Liver (tissue), 9 donors: Measurements from ENCODE around the gene CTNNA2. TPM values are rescaled to one million over a fixed set of nuclear protein-coding genes. Genes with fewer than 3 reads are reported as not detected.

Experiments
- DNase-seq: peaks from one replicate; pipeline ENCODE4 v3.0.0-alpha.2; 2017; ENCODE audit warnings: low spot score
- H3K27ac ChIP-seq, 2 donors: one replicate each; pipeline ENCODE4 v1.7.0; 2013; ENCODE audit warnings: inconsistent platforms in 2 of 2, low read length in 2 of 2, control low read depth in 1 of 2, low read depth in 1 of 2, mild to moderate bottlenecking in 1 of 2
- H3K27me3 ChIP-seq, 4 donors: one replicate each; pipeline versions ENCODE4 v1.6.1 to v1.7.0; 2013; ENCODE audit warnings: low read length in 3 of 4, inconsistent platforms in 1 of 4, mild to moderate bottlenecking in 1 of 4, moderate library complexity in 1 of 4; ENCODE audit not compliant: control insufficient read depth in 4 of 4, insufficient read depth in 4 of 4
- H3K36me3 ChIP-seq, 4 donors: one replicate each; pipeline versions ENCODE4 v1.6.1 to v1.7.0; 2013; ENCODE audit warnings: low read length in 3 of 4, mild to moderate bottlenecking in 3 of 4, low read depth in 1 of 4, moderate library complexity in 1 of 4; ENCODE audit not compliant: control insufficient read depth in 4 of 4, insufficient read depth in 3 of 4
- H3K4me1 ChIP-seq, 4 donors: one replicate each; pipeline versions ENCODE4 v1.6.1 to v1.7.0; 2013; ENCODE audit warnings: low read length in 3 of 4, mild to moderate bottlenecking in 3 of 4, moderate library complexity in 1 of 4; ENCODE audit not compliant: control insufficient read depth in 4 of 4, insufficient read depth in 4 of 4
- H3K4me3 ChIP-seq, 3 donors: one replicate each; pipeline versions ENCODE4 v1.6.1 to v1.7.0; 2013; ENCODE audit warnings: low read length in 3 of 3, control low read depth in 1 of 3, low read depth in 1 of 3, mild to moderate bottlenecking in 1 of 3
- H3K9ac ChIP-seq, 2 donors: one replicate each; pipeline ENCODE4 v1.7.0; 2013; ENCODE audit warnings: low read length in 2 of 2, mild to moderate bottlenecking in 2 of 2, moderate library complexity in 2 of 2, control low read depth in 1 of 2, low read depth in 1 of 2
- H3K9me3 ChIP-seq, 4 donors: one replicate each; pipeline versions ENCODE4 v1.6.1 to v1.7.0; 2013; ENCODE audit warnings: low read length in 3 of 4; ENCODE audit not compliant: control insufficient read depth in 4 of 4
- EGR1 ChIP-seq, 2 donors: IDR thresholded peaks; 2 replicates each; pipeline ENCODE4 v1.6.1; 2016 to 2018; ENCODE audit warnings: antibody characterized with exemption in 2 of 2, low read depth in 2 of 2
- FOXA1 ChIP-seq: IDR thresholded peaks from 2 replicates; pipeline ENCODE4 v1.6.1; 2016; ENCODE audit warnings: antibody characterized with exemption
- FOXA2 ChIP-seq: IDR thresholded peaks from 2 replicates; pipeline ENCODE4 v1.6.1; 2016; ENCODE audit warnings: antibody characterized with exemption
- HNF4A ChIP-seq, 2 donors: conservative IDR thresholded peaks; 2 replicates each; pipeline ENCODE4 v1.6.1; 2016; ENCODE audit warnings: antibody characterized with exemption in 2 of 2, mild to moderate bottlenecking in 2 of 2
- HNF4G ChIP-seq: IDR thresholded peaks from 2 replicates; pipeline ENCODE4 v1.6.1; 2016; ENCODE audit warnings: antibody characterized with exemption
- JUND ChIP-seq, 2 donors: IDR thresholded peaks; 2 replicates each; pipeline ENCODE4 v1.6.1; 2016; ENCODE audit warnings: antibody characterized with exemption in 2 of 2
- NR2F2 ChIP-seq: IDR thresholded peaks from 2 replicates; pipeline ENCODE4 v1.6.1; 2016; ENCODE audit warnings: antibody characterized with exemption
- RAD21 ChIP-seq, 2 donors: IDR thresholded peaks; 2 replicates each; pipeline ENCODE4 v1.6.1; 2016; ENCODE audit warnings: antibody characterized with exemption in 2 of 2, mild to moderate bottlenecking in 2 of 2
- RXRA ChIP-seq, 2 donors: IDR thresholded peaks; 2 replicates each; pipeline ENCODE4 v1.6.1; 2017 to 2018; ENCODE audit warnings: antibody characterized with exemption in 2 of 2, mild to moderate bottlenecking in 1 of 2
- SP1 ChIP-seq: IDR thresholded peaks from 2 replicates; pipeline ENCODE4 v1.6.1; 2018; ENCODE audit warnings: antibody characterized with exemption, mild to moderate bottlenecking
- TAF1 ChIP-seq: conservative IDR thresholded peaks from 2 replicates; pipeline ENCODE4 v1.6.1; 2016; ENCODE audit warnings: antibody characterized with exemption, mild to moderate bottlenecking
- YY1 ChIP-seq: IDR thresholded peaks from 2 replicates; pipeline ENCODE4 v1.6.1; 2016; ENCODE audit warnings: antibody characterized with exemption, mild to moderate bottlenecking
- WGBS: extraction: QIAGEN DNeasy Blood & Tissue Kit; methylation state at CpG from one replicate; pipeline ENCODE4 v1.1.7; 2013; 5-methylcytosine and 5-hydroxymethylcytosine counted together
- polyA plus RNA-seq, 2 donors: library from polyadenylated mRNA; stranded (reverse) in 1 of 2; unstranded in 1 of 2; fragments of 200-250 nt in 1 of 2; fragments of >200 nt in 1 of 2; fragmentation: Nextera tagmentation in 1 of 2; extraction: Ambion mirVana in 1 of 2; gene quantifications; one replicate each; pipeline versions ENCODE4 v1.2.1 to v1.2.3, GENCODE V29; 2013 to 2015
- total RNA-seq, 2 donors: library from RNA; depleted of rRNA; stranded (reverse); fragments of >200 nt; gene quantifications; one replicate each; pipeline ENCODE4 v1.2.3, GENCODE V29; 2014
- TF ChIP-seq, protein P1 (sequence below): IDR thresholded peaks from 2 replicates; pipeline ENCODE4 v1.6.1; 2016; ENCODE audit warnings: antibody characterized with exemption, mild to moderate bottlenecking
- TF ChIP-seq, protein P2 (sequence below): IDR thresholded peaks from 2 replicates; pipeline ENCODE4 v1.6.1; 2016; ENCODE audit warnings: antibody characterized with exemption
- TF ChIP-seq, protein P3 (sequence below): IDR thresholded peaks from 2 replicates; pipeline ENCODE4 v1.6.1; 2016; ENCODE audit warnings: antibody characterized with exemption
- TF ChIP-seq, protein P4 (sequence below): fragments of 150-350 bp; IDR thresholded peaks from 2 replicates; pipeline ENCODE4 v1.5.1; 2017; ENCODE audit warnings: improper control_type of control experiment, low read depth, low read length; ENCODE audit not compliant: missing input control
- TF ChIP-seq, protein P5 (sequence below): IDR thresholded peaks from 2 replicates; pipeline ENCODE4 v1.6.1; 2016; ENCODE audit warnings: antibody characterized with exemption
- donor health status: healthy.
- donor health status: healthy.
- donor health status: healthy.
- donor health status: healthy.
- donor health status: healthy.

CTNNA2 gene
- total and polyA plus RNA-seq, 4 donors: 0.05 TPM; not detected in 3

DNA sequence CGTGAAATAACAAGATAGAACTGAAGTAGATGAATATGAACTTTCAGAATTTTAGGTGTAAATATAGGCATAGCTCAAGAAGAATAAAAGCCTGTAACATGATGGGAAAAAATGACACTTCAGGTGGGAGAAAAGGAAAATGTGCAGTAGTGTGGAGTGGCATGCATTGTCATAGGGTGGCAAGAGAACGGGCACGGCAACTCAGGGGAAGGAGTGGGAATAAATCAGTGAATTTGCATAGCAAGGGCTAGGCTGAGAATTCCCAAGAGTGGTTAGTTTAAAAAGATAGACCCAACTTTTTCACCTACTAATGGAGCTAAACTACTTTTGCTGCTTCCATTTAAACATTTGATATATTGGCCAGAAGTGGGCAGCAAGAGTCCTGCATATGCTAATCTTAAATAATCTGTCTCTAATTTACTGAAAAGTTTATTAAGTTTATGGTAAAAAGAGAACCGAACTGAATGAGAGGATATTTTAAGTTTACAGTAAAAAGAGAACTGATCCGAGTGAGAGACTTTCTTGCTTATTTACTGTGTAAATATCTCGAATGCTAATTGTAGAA is 228.1 kb downstream of the CTNNA2 start:
- H3K9ac ChIP-seq: no peak overlapping the region
- H3K27ac ChIP-seq: no peak overlapping the region
- TF ChIP-seq FOXA1: no peak
- TF ChIP-seq, protein P1, sequence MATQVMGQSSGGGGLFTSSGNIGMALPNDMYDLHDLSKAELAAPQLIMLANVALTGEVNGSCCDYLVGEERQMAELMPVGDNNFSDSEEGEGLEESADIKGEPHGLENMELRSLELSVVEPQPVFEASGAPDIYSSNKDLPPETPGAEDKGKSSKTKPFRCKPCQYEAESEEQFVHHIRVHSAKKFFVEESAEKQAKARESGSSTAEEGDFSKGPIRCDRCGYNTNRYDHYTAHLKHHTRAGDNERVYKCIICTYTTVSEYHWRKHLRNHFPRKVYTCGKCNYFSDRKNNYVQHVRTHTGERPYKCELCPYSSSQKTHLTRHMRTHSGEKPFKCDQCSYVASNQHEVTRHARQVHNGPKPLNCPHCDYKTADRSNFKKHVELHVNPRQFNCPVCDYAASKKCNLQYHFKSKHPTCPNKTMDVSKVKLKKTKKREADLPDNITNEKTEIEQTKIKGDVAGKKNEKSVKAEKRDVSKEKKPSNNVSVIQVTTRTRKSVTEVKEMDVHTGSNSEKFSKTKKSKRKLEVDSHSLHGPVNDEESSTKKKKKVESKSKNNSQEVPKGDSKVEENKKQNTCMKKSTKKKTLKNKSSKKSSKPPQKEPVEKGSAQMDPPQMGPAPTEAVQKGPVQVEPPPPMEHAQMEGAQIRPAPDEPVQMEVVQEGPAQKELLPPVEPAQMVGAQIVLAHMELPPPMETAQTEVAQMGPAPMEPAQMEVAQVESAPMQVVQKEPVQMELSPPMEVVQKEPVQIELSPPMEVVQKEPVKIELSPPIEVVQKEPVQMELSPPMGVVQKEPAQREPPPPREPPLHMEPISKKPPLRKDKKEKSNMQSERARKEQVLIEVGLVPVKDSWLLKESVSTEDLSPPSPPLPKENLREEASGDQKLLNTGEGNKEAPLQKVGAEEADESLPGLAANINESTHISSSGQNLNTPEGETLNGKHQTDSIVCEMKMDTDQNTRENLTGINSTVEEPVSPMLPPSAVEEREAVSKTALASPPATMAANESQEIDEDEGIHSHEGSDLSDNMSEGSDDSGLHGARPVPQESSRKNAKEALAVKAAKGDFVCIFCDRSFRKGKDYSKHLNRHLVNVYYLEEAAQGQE: no peak
- no peak for TF ChIP-seq SP1
- no peak for TF ChIP-seq RXRA (IDR thresholded peaks at IDR 0.05)
- TF ChIP-seq, protein P2, sequence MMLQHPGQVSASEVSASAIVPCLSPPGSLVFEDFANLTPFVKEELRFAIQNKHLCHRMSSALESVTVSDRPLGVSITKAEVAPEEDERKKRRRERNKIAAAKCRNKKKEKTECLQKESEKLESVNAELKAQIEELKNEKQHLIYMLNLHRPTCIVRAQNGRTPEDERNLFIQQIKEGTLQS: no peak
- no peak for TF ChIP-seq JUND (IDR thresholded peaks at IDR 0.05)
- no peak for TF ChIP-seq TAF1
- TF ChIP-seq HNF4A (conservative IDR thresholded peaks at IDR 0.05): no peak
- TF ChIP-seq EGR1 (IDR thresholded peaks at IDR 0.05; ENCODE audit: low read depth in 2 of 2): no peak
- TF ChIP-seq YY1: no peak
- TF ChIP-seq, protein P3, sequence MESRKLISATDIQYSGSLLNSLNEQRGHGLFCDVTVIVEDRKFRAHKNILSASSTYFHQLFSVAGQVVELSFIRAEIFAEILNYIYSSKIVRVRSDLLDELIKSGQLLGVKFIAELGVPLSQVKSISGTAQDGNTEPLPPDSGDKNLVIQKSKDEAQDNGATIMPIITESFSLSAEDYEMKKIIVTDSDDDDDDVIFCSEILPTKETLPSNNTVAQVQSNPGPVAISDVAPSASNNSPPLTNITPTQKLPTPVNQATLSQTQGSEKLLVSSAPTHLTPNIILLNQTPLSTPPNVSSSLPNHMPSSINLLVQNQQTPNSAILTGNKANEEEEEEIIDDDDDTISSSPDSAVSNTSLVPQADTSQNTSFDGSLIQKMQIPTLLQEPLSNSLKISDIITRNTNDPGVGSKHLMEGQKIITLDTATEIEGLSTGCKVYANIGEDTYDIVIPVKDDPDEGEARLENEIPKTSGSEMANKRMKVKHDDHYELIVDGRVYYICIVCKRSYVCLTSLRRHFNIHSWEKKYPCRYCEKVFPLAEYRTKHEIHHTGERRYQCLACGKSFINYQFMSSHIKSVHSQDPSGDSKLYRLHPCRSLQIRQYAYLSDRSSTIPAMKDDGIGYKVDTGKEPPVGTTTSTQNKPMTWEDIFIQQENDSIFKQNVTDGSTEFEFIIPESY: no peak
- no peak for TF ChIP-seq NR2F2
- no peak for TF ChIP-seq HNF4G
- TF ChIP-seq, protein P4, sequence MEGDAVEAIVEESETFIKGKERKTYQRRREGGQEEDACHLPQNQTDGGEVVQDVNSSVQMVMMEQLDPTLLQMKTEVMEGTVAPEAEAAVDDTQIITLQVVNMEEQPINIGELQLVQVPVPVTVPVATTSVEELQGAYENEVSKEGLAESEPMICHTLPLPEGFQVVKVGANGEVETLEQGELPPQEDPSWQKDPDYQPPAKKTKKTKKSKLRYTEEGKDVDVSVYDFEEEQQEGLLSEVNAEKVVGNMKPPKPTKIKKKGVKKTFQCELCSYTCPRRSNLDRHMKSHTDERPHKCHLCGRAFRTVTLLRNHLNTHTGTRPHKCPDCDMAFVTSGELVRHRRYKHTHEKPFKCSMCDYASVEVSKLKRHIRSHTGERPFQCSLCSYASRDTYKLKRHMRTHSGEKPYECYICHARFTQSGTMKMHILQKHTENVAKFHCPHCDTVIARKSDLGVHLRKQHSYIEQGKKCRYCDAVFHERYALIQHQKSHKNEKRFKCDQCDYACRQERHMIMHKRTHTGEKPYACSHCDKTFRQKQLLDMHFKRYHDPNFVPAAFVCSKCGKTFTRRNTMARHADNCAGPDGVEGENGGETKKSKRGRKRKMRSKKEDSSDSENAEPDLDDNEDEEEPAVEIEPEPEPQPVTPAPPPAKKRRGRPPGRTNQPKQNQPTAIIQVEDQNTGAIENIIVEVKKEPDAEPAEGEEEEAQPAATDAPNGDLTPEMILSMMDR: no peak
- TF ChIP-seq, protein P5, sequence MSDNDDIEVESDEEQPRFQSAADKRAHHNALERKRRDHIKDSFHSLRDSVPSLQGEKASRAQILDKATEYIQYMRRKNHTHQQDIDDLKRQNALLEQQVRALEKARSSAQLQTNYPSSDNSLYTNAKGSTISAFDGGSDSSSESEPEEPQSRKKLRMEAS: no peak
- H3K36me3 ChIP-seq: no peaks in the 10 kb centered on the region
- no peaks in the 10 kb centered on the region for H3K4me1 ChIP-seq
- H3K9me3 ChIP-seq: no peaks in the 10 kb centered on the region
- 70% methylated on average over 6 of the region's 6 CpGs for WGBS
- no peak for DNase-seq
- H3K27me3 ChIP-seq: no peaks in the 10 kb centered on the region
- H3K4me3 ChIP-seq: no peak overlapping the region

DNA sequence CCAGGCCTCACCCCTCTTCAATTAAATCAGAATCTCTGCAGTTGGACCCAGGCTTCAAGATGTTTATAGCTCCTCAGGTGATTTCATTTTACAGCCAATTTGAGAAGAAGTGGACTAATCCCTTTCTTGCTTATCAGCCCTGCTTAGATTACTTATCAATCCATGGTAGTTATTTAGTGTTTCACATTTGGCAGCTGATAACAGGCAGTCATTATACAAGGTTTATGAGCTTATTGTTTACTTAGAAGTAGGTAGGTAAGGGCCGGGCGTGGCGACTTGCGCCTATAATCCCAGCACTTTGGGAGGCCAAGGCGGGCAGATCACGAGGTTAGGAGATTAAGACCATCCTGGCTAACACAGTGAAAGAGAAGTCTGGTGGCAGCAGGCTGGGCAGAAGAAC is 237.5 kb downstream of the CTNNA2 start:
- no peak for DNase-seq
- 74% methylated on average over 6 of the region's 6 CpGs for WGBS
- H3K27me3 ChIP-seq: no peaks in the 10 kb centered on the region
- peaks cover 0 to 3% (median 0%) of the 10 kb centered on the region in 4 donors for H3K9me3 ChIP-seq
- no peak overlapping the region for H3K27ac ChIP-seq
- no peak overlapping the region for H3K9ac ChIP-seq
- H3K36me3 ChIP-seq: no peaks in the 10 kb centered on the region
- no peaks in the 10 kb centered on the region for H3K4me1 ChIP-seq
- no peak overlapping the region for H3K4me3 ChIP-seq
- TF ChIP-seq SP1: no peak
- TF ChIP-seq TAF1: no peak
- no peak for TF ChIP-seq EGR1 (IDR thresholded peaks at IDR 0.05; ENCODE audit: low read depth in 2 of 2)
- TF ChIP-seq, protein P3: no peak
- TF ChIP-seq NR2F2: no peak
- TF ChIP-seq, protein P1: no peak
- TF ChIP-seq RAD21 (IDR thresholded peaks at IDR 0.05): no peak
- TF ChIP-seq, protein P2: no peak
- TF ChIP-seq FOXA2: no peak
- TF ChIP-seq, protein P5: no peak
